C4-2B (cell line): ENCODE measurements around the gene SCFD2.

Experiments
- CTCF ChIP-seq: fragments of 450-650 bp; conservative IDR thresholded peaks from 2 replicates; pipeline ENCODE4 v1.5.1; 2017; ENCODE audit warnings: mild to moderate bottlenecking
- ZFX ChIP-seq: fragments of 450-650 bp; IDR thresholded peaks from 2 replicates; pipeline ENCODE4 v1.6.1; 2017

- TF ChIP-seq CTCF = no peak
- TF ChIP-seq ZFX = no peak
These were observed 168.1 kb downstream of the SCFD2 start for GRCh38 chr4:53197772-53198142.
